ENCODE measurements around the gene NRXN3.

Gene NRXN3

GRCh38 chr14:78823035-78823434, 652.9 kb downstream of the NRXN3 start:
- DNase-seq (ENCODE audit: low read depth): no peak

GRCh38 chr14:78823516-78823915, 653.3 kb downstream of the NRXN3 start:
- no peak for DNase-seq (ENCODE audit: low read depth)

GRCh38 chr14:78829274-78829673, 659.1 kb downstream of the NRXN3 start:
- DNase-seq (ENCODE audit: low read depth): no peak

GRCh38 chr14:78834766-78835451, 664.7 kb downstream of the NRXN3 start:
- DNase-seq (ENCODE audit: low read depth): no peak

GRCh38 chr14:78835909-78836308, 665.7 kb downstream of the NRXN3 start:
- no peak for DNase-seq (ENCODE audit: low read depth)

GRCh38 chr14:78836777-78837176, 666.6 kb downstream of the NRXN3 start:
- DNase-seq (ENCODE audit: low read depth): no peak

GRCh38 chr14:78838959-78839358, 668.8 kb downstream of the NRXN3 start:
- no peak for DNase-seq (ENCODE audit: low read depth)

- DNase-seq (ENCODE audit: low read depth): no peak
Measured at GRCh38 chr14:78840898-78841297, 670.7 kb downstream of the NRXN3 start.

- DNase-seq (ENCODE audit: low read depth): no peak
Measured at GRCh38 chr14:78847801-78848200, 677.6 kb downstream of the NRXN3 start.

- no peak for DNase-seq (ENCODE audit: low read depth)
Measured at GRCh38 chr14:78848234-78848820, 678.2 kb downstream of the NRXN3 start.

- no peak for DNase-seq (ENCODE audit: low read depth)
Measured at GRCh38 chr14:78849952-78850351, 679.8 kb downstream of the NRXN3 start.

GRCh38 chr14:78851189-78851588, 681.0 kb downstream of the NRXN3 start:
- DNase-seq (ENCODE audit: low read depth): no peak

- DNase-seq (ENCODE audit: low read depth): no peak
Measured at GRCh38 chr14:78852040-78852439, 681.9 kb downstream of the NRXN3 start.

- DNase-seq (ENCODE audit: low read depth): no peak
Measured at GRCh38 chr14:78857974-78858373, 687.8 kb downstream of the NRXN3 start.

- DNase-seq (ENCODE audit: low read depth): no peak
Measured at GRCh38 chr14:78863143-78863542, 693.0 kb downstream of the NRXN3 start.

GRCh38 chr14:78872837-78873236, 702.7 kb downstream of the NRXN3 start:
- no peak for DNase-seq (ENCODE audit: low read depth)

GRCh38 chr14:78873581-78873980, 703.4 kb downstream of the NRXN3 start:
- DNase-seq (ENCODE audit: low read depth): no peak

- DNase-seq (ENCODE audit: low read depth): no peak
Measured at GRCh38 chr14:78875049-78875448, 704.9 kb downstream of the NRXN3 start.

- DNase-seq (ENCODE audit: low read depth): no peak
Measured at GRCh38 chr14:78885884-78886283, 715.7 kb downstream of the NRXN3 start.

- no peak for DNase-seq (ENCODE audit: low read depth)
Measured at GRCh38 chr14:78897443-78897842, 727.3 kb downstream of the NRXN3 start.

GRCh38 chr14:78902010-78902623, 731.9 kb downstream of the NRXN3 start:
- DNase-seq (ENCODE audit: low read depth): no peak

- DNase-seq (ENCODE audit: low read depth): no peak
Measured at GRCh38 chr14:78904094-78904493, 733.9 kb downstream of the NRXN3 start.

GRCh38 chr14:78917462-78917861, 747.3 kb downstream of the NRXN3 start:
- no peak for DNase-seq (ENCODE audit: low read depth)

- DNase-seq (ENCODE audit: low read depth): no peak
Measured at GRCh38 chr14:78921856-78922255, 751.7 kb downstream of the NRXN3 start.

All from stimulated activated CD8-positive, alpha-beta memory T cell treated with anti-CD3 and anti-CD28 coated beads, Interleukin-15, amount 100 ng/mL, for 24 hours (primary cell).